IPS-11a (cell line): Measurements from ENCODE around the gene WWC2.
"Not testable (repeated sequence)": the region's sequence is repeated elsewhere in the genome, so short reads cannot be mapped to it uniquely, and the experiment has no call there.

ENCODE experiments used
- H3K4me3 ChIP-seq: one replicate; pipeline ENCODE4 v1.5.1; 2013; ENCODE audit warnings: low read depth, low read length, control low read depth

WWC2 gene

GRCh38 chr4:183171484-183172267 is 72.6 kb downstream of the WWC2 start:
- no peak overlapping the region for H3K4me3 ChIP-seq

- no peak overlapping the region for H3K4me3 ChIP-seq
Measured at GRCh38 chr4:183172881-183173280, 73.8 kb downstream of the WWC2 start.

- no peak overlapping the region for H3K4me3 ChIP-seq
Measured at GRCh38 chr4:183173580-183174526, 74.8 kb downstream of the WWC2 start.

DNA sequence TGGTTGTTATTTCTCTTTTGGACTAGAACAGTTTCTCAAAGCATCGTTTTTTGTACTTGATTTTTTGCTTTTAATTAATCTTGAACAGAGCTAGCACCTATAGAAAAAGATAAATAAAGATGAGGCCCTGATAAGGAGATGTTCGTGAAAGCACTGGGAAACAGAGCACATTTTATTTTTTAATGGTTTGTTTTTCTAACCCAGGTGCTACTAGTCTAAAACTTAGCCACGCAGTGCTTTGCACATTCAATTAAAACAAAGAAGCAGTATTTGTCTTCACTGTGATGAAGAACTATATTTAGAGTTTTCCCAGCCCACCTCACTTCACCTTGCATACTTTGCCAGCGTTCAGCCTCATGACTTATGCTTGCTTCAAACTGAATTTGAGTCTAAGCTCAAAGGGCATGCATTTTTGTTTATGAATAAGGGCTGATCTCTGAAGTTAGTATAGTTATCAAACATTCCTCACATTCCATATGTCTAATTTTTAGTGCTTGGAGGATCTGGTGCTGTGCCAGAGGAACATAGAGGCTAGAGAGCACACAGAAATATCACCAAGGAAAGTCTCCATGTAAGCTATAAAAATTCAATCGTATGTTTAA is 76.7 kb downstream of the WWC2 start:
- H3K4me3 ChIP-seq = no peak overlapping the region

DNA sequence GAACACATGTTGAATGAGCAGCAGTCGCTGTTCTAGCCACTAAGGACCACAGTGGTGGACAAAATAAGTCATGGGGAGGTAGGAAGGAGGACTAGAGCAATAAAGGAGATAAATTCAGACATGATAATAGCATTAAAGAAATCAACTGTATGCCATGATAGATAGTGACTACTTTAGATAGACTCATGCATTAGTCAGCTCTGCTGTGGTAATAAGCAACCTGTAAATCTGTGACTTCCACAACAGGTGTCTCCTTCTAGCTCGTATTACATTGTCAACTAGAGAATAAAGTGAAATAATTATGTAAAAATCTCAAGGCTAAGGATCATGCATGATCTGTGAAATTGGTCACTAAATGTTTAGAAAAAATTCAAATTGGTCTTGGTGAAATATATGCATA is 77.9 kb downstream of the WWC2 start:
- no peak overlapping the region for H3K4me3 ChIP-seq

DNA sequence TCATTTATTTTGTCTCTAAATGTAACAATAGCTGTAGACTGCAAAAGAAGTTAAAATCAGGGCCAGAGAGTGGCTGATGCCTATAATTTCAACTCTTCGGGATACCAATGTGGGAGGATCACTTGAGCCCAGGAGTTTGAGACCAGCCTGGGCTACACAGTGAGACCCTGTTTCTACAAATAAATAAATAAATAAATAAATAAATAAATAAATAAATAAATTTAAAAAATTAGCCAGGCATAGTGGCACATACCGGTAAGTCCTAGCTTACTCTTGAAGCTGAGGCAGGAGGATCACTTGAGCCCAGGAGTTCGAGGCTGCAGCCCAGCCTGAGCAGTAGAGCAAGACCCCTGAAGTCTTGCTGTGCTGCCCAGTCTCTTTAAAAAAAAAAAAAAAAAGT is 79.1 kb downstream of the WWC2 start:
- H3K4me3 ChIP-seq = no peak overlapping the region

GRCh38 chr4:183180096-183180495 is 81.0 kb downstream of the WWC2 start:
- no peak overlapping the region for H3K4me3 ChIP-seq

GRCh38 chr4:183180621-183181020 is 81.6 kb downstream of the WWC2 start:
- no peak overlapping the region for H3K4me3 ChIP-seq

DNA sequence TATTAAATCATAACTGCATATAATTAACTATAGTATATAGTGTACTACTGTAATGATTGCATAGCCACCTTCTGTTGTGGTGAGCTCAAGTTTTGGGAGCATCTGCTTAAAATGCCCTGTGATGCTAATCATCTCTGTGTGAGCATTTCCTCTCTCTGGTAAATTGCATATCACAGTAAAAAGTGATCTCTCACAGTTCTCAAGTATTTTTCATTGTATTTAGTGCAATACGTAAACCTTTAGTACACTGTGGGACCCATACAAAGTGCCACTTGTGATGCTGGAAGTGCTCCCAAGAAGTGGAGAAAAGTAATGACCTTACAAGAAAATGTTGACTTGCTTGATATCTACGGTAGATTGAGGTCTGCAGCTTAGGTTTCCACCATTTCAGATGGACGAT is 82.0 kb downstream of the WWC2 start:
- no peak overlapping the region for H3K4me3 ChIP-seq

DNA sequence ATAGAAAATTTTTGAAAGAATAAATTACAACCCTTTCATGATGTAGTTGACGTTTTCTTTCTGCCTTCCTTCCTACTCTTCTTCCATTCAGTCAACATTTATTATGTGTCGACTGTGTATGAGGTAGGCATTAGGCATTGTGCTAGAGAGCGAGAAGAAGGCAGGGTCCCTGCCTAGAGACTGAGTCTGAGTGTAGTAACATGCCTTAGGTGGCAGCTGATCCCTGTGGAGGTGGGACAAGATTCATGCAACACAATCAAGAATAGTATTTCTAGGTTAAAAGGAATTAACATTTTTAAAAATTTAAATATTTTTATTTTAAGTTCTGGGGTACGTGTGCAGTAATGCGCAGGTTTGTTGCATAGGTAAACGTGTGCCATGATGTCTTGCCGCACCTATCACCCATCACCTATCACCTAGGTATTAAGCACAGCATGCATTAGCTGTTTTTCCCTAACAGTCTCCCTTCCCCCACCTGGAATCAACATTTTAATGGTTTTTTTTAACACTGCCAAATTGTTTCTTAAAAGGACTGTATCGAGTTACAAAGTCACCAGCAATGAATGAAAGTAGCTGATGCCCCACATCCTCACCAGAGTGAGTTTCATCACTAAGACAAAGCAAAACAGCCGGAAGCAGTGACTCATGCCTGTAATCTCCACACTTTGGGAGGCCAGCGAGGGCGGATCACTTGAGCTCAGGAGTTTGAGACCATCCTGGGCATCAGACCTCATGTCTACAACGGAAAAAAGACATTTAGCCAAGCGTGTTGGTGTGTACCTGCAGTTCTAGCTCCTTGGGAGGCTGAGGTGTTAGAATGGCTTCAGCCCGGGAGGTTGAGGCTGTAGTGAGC is 84.0 kb downstream of the WWC2 start:
- H3K4me3 ChIP-seq = no peak overlapping the region

- H3K4me3 ChIP-seq = no peak overlapping the region
Measured at GRCh38 chr4:183183906-183184535, 85.0 kb downstream of the WWC2 start.

DNA sequence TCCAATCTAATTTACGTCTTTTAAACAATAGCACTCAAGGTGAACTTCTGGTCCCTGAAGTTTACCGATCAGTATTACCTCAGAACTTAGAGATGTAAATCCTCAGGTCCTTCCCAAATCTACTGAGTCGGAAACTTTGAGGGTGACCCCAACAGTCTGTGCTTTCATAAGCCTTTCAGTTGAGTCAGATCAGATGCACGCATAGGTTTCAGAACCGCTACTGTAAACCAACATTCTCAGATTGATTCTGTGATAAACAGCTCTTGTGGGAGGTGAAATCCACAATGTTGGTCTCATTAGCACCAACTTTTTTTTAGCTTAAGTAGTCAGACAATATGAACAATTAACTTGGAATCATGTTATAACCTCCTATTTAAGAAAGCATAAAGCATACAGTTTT is 86.0 kb downstream of the WWC2 start:
- no peak overlapping the region for H3K4me3 ChIP-seq

- no peak overlapping the region for H3K4me3 ChIP-seq
Measured at GRCh38 chr4:183185559-183185958, 86.5 kb downstream of the WWC2 start.

GRCh38 chr4:183186813-183187212 is 87.8 kb downstream of the WWC2 start:
- H3K4me3 ChIP-seq = no peak overlapping the region

- no peak overlapping the region for H3K4me3 ChIP-seq
Measured at GRCh38 chr4:183190900-183191527, 92.0 kb downstream of the WWC2 start.

GRCh38 chr4:183191630-183192029 is 92.6 kb downstream of the WWC2 start:
- no peak overlapping the region for H3K4me3 ChIP-seq

DNA sequence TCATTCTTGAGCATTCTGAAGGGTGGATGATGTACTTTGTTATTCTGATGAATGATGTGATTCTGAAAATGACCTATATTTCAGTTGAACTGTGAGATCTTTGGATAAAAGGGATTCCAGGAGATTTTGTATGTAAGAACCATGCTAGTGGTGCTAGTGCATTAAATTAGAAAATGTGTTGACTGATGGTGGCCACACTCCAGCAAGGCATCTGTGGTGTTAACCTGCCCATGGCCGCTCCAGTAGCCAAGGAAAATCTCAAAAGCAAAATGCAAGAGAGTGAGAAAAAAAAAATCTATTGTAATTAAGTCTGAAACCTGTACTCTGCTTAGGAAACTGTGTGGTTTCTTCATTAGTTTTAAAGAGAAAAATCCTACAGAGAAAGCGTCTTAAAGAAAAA is 93.5 kb downstream of the WWC2 start:
- H3K4me3 ChIP-seq = no peak overlapping the region

GRCh38 chr4:183193730-183194338 is 94.8 kb downstream of the WWC2 start:
- not testable (repeated sequence) for H3K4me3 ChIP-seq

GRCh38 chr4:183195534-183195933 is 96.5 kb downstream of the WWC2 start:
- no peak overlapping the region for H3K4me3 ChIP-seq
